GM12878 (cell line): ENCODE measurements around the gene NPPB.

Experiments used
- ATF3 ChIP-seq: IDR thresholded peaks from 2 replicates; pipeline ENCODE4 v1.6.1; 2011; ENCODE audit warnings: low read depth, mild to moderate bottlenecking, low read length, moderate library complexity, borderline replicate concordance; ENCODE audit errors: extremely low read depth
- EZH2 ChIP-seq: IDR thresholded peaks from 2 replicates; pipeline ENCODE4 v1.6.1; 2012; ENCODE audit warnings: low read depth, mild to moderate bottlenecking, control low read depth, inconsistent platforms, low read length, borderline replicate concordance; ENCODE audit not compliant: control insufficient read depth
- HDAC2 ChIP-seq: fragments of 200-600 bp; sonication (generic); IDR thresholded peaks from 2 replicates; pipeline ENCODE4 v1.6.1; 2017
- MAX ChIP-seq: IDR thresholded peaks from 2 replicates; pipeline ENCODE4 v1.6.1; 2012; ENCODE audit warnings: low read depth, low read length, improper control_type of control experiment
- SP1 ChIP-seq: IDR thresholded peaks from one replicate; pipeline ENCODE4 v1.6.1; 2011; ENCODE audit warnings: low read depth, low read length
- USF2 ChIP-seq: IDR thresholded peaks from 2 replicates; pipeline ENCODE4 v1.6.1; 2011; ENCODE audit warnings: low read depth, low read length, improper control_type of control experiment, borderline replicate concordance
- ZNF24 ChIP-seq: fragments of 450-650 bp; IDR thresholded peaks from 2 replicates; pipeline ENCODE4 v1.6.1; 2017; ENCODE audit warnings: antibody characterized with exemption, mild to moderate bottlenecking
- ZNF274 ChIP-seq: IDR thresholded peaks from one replicate; pipeline ENCODE4 v1.8.0; 2011; ENCODE audit not compliant: insufficient read length, insufficient read depth

GRCh38 chr1:11854519-11854918 lies 4.2 kb downstream of the NPPB start:
- TF ChIP-seq SP1 = no peak
- TF ChIP-seq HDAC2 = no peak
- TF ChIP-seq ATF3 = no peak
- TF ChIP-seq ZNF274 = no peak
- no peak for TF ChIP-seq USF2
- TF ChIP-seq MAX = no peak
- TF ChIP-seq ZNF24 = no peak
- TF ChIP-seq EZH2 = no peak
